Measurements from ENCODE around the gene FANCI.
A peak's percentile ranks its signal among the peaks of the same experiment; 100 is the strongest.

FANCI gene

GRCh38 chr15:89243691-89244573, at the start of gene FANCI (continued):
- TF ChIP-seq ZSCAN4 (tag by site-specific recombination; IDR thresholded peaks at IDR 0.05) (no peak), ZNF221 (tag by site-specific recombination; IDR thresholded peaks at IDR 0.05; ENCODE audit: borderline replicate concordance) (no peak), ZNF223 (tag by site-specific recombination; IDR thresholded peaks at IDR 0.05) (no peak), TSHZ1 (tag by site-specific recombination; IDR thresholded peaks at IDR 0.05; ENCODE audit: borderline replicate concordance) (no peak), ZNF202 (tag by site-specific recombination; IDR thresholded peaks at IDR 0.05; ENCODE audit: borderline replicate concordance) (no peak), PRDM6 (tag by site-specific recombination; IDR thresholded peaks at IDR 0.05) (no peak), ZNF324 (tag by site-specific recombination; IDR thresholded peaks at IDR 0.05) (no peak; the same call in 1 of the 2 replicates), ZSCAN5A (tag by site-specific recombination; IDR thresholded peaks at IDR 0.05) (no peak), ZNF292 (tag by site-specific recombination; IDR thresholded peaks at IDR 0.05; ENCODE audit: borderline replicate concordance, low read depth) (no peak), ZNF404 (tag by site-specific recombination; IDR thresholded peaks at IDR 0.05) (no peak), ZNF433 (tag by site-specific recombination; IDR thresholded peaks at IDR 0.05; ENCODE audit: low read depth) (no peak), ZNF157 (tag by site-specific recombination; IDR thresholded peaks at IDR 0.05) (no peak), TCF7L2 (IDR thresholded peaks at IDR 0.05; ENCODE audit: borderline replicate concordance, low read depth, low read length) (no peak; the same call in 1 of the 2 replicates), EGR2 (tag by site-specific recombination; IDR thresholded peaks at IDR 0.05; ENCODE audit: low read depth) (peak; percentile 50; the same call in 1 of the 2 replicates), ZNF2 (tag by site-specific recombination; IDR thresholded peaks at IDR 0.05) (peak; percentile 78; the same call in 1 of the 2 replicates), ZNF513 (tag by site-specific recombination; IDR thresholded peaks at IDR 0.05) (no peak), ZNF830 (tag by site-specific recombination; IDR thresholded peaks at IDR 0.05; ENCODE audit: low read depth) (no peak), ZBTB26 (tag by site-specific recombination; optimal IDR thresholded peaks at IDR 0.05) (peak; percentile 95), YY2 (tag by site-specific recombination; IDR thresholded peaks at IDR 0.05) (no peak), ZNF48 (tag by site-specific recombination; IDR thresholded peaks at IDR 0.05) (no peak), ZNF621 (tag by site-specific recombination; IDR thresholded peaks at IDR 0.05) (no peak), ZNF580 (tag by site-specific recombination; IDR thresholded peaks at IDR 0.05) (0 out of 2 replicates have a peak, but pooled peaks have one; percentile 39), ZNF341 (tag by site-specific recombination; IDR thresholded peaks at IDR 0.05; ENCODE audit: low read depth) (peak; percentile 82), KLF16 (tag by site-specific recombination; IDR thresholded peaks at IDR 0.05) (peak; percentile 58), ZFP3 (tag by site-specific recombination; IDR thresholded peaks at IDR 0.05; ENCODE audit: low read depth) (no peak), ZNF660 (tag by site-specific recombination; IDR thresholded peaks at IDR 0.05) (peak; percentile 78; the same call in 1 of the 2 replicates), ZNF792 (tag by site-specific recombination; IDR thresholded peaks at IDR 0.05) (no peak), ZBTB1 (tag by site-specific recombination; IDR thresholded peaks at IDR 0.05) (peak; percentile 74; the same call in 1 of the 2 replicates)

Data from HEK293 (cell line).